Panc1 (cell line): ENCODE measurements around the gene SETD7.

ENCODE experiments used
- POLR2AphosphoS5 ChIP-seq: IDR thresholded peaks from 2 replicates; pipeline ENCODE4 v1.6.1; 2012; ENCODE audit warnings: mild to moderate bottlenecking, low read depth, low read length, moderate library complexity
- SIN3A ChIP-seq: IDR thresholded peaks from 2 replicates; pipeline ENCODE4 v1.6.1; 2012; ENCODE audit warnings: low read depth, mild to moderate bottlenecking, low read length, moderate library complexity, borderline replicate concordance; ENCODE audit not compliant: insufficient read depth
- TCF7L2 ChIP-seq: IDR thresholded peaks from 2 replicates; pipeline ENCODE4 v1.6.1; 2011; ENCODE audit warnings: mild to moderate bottlenecking, low read depth, low read length, inconsistent platforms
- TF ChIP-seq, protein P1 (sequence below), 2 experiments: IDR thresholded peaks; 2 replicates each; pipeline ENCODE4 v1.6.1; 2011 to 2012; ENCODE audit warnings: low read depth in 2 of 2, control low read depth in 1 of 2, low read length in 1 of 2, mild to moderate bottlenecking in 1 of 2, moderate library complexity in 1 of 2; ENCODE audit not compliant: insufficient read depth in 1 of 2
- TF ChIP-seq, protein P2 (sequence below): fragments of 450-650 bp; IDR thresholded peaks from 2 replicates; pipeline ENCODE4 v1.5.1; 2017; ENCODE audit warnings: mild to moderate bottlenecking

- TF ChIP-seq, protein P1, sequence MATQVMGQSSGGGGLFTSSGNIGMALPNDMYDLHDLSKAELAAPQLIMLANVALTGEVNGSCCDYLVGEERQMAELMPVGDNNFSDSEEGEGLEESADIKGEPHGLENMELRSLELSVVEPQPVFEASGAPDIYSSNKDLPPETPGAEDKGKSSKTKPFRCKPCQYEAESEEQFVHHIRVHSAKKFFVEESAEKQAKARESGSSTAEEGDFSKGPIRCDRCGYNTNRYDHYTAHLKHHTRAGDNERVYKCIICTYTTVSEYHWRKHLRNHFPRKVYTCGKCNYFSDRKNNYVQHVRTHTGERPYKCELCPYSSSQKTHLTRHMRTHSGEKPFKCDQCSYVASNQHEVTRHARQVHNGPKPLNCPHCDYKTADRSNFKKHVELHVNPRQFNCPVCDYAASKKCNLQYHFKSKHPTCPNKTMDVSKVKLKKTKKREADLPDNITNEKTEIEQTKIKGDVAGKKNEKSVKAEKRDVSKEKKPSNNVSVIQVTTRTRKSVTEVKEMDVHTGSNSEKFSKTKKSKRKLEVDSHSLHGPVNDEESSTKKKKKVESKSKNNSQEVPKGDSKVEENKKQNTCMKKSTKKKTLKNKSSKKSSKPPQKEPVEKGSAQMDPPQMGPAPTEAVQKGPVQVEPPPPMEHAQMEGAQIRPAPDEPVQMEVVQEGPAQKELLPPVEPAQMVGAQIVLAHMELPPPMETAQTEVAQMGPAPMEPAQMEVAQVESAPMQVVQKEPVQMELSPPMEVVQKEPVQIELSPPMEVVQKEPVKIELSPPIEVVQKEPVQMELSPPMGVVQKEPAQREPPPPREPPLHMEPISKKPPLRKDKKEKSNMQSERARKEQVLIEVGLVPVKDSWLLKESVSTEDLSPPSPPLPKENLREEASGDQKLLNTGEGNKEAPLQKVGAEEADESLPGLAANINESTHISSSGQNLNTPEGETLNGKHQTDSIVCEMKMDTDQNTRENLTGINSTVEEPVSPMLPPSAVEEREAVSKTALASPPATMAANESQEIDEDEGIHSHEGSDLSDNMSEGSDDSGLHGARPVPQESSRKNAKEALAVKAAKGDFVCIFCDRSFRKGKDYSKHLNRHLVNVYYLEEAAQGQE (IDR thresholded peaks at IDR 0.05; ENCODE audit: insufficient read depth in 1 of 2, low read depth in 2 of 2, low read length in 1 of 2), result no peak
- TF ChIP-seq SIN3A (no peak), TCF7L2 (no peak), POLR2AphosphoS5 (no peak)
- TF ChIP-seq, protein P2, sequence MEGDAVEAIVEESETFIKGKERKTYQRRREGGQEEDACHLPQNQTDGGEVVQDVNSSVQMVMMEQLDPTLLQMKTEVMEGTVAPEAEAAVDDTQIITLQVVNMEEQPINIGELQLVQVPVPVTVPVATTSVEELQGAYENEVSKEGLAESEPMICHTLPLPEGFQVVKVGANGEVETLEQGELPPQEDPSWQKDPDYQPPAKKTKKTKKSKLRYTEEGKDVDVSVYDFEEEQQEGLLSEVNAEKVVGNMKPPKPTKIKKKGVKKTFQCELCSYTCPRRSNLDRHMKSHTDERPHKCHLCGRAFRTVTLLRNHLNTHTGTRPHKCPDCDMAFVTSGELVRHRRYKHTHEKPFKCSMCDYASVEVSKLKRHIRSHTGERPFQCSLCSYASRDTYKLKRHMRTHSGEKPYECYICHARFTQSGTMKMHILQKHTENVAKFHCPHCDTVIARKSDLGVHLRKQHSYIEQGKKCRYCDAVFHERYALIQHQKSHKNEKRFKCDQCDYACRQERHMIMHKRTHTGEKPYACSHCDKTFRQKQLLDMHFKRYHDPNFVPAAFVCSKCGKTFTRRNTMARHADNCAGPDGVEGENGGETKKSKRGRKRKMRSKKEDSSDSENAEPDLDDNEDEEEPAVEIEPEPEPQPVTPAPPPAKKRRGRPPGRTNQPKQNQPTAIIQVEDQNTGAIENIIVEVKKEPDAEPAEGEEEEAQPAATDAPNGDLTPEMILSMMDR, result no peak
These were observed 63.6 kb downstream of the SETD7 start for GRCh38 chr4:139492429-139492828.
